ENCODE data around the gene ROCK2.

Gene ROCK2

GRCh38 chr2:11296401-11296800 is 48.0 kb downstream of the ROCK2 start:
- TF ChIP-seq, protein P1, sequence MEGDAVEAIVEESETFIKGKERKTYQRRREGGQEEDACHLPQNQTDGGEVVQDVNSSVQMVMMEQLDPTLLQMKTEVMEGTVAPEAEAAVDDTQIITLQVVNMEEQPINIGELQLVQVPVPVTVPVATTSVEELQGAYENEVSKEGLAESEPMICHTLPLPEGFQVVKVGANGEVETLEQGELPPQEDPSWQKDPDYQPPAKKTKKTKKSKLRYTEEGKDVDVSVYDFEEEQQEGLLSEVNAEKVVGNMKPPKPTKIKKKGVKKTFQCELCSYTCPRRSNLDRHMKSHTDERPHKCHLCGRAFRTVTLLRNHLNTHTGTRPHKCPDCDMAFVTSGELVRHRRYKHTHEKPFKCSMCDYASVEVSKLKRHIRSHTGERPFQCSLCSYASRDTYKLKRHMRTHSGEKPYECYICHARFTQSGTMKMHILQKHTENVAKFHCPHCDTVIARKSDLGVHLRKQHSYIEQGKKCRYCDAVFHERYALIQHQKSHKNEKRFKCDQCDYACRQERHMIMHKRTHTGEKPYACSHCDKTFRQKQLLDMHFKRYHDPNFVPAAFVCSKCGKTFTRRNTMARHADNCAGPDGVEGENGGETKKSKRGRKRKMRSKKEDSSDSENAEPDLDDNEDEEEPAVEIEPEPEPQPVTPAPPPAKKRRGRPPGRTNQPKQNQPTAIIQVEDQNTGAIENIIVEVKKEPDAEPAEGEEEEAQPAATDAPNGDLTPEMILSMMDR (IDR thresholded peaks at IDR 0.05; ENCODE audit: borderline replicate concordance, control extremely low read depth, extremely low read depth, insufficient read depth, missing control alignments): no peak
- in situ Hi-C loops (cut with MboI; ENCODE audit: low sequenced_read_pairs, unreplicated experiment): no loop called here
- DNase-seq (ENCODE audit: low spot score): no peak

- in situ Hi-C loops (cut with MboI; ENCODE audit: low sequenced_read_pairs, unreplicated experiment): no loop called here
- TF ChIP-seq, protein P1 (IDR thresholded peaks at IDR 0.05; ENCODE audit: borderline replicate concordance, control extremely low read depth, extremely low read depth, insufficient read depth, missing control alignments): no peak
- DNase-seq (ENCODE audit: low spot score): no peak
These were observed 51.8 kb downstream of the ROCK2 start for GRCh38 chr2:11292464-11293255.

GRCh38 chr2:11290713-11291112 is 53.7 kb downstream of the ROCK2 start:
- TF ChIP-seq, protein P1 (IDR thresholded peaks at IDR 0.05; ENCODE audit: borderline replicate concordance, control extremely low read depth, extremely low read depth, insufficient read depth, missing control alignments): no peak
- in situ Hi-C loops (cut with MboI; ENCODE audit: low sequenced_read_pairs, unreplicated experiment): no loop called here
- DNase-seq (ENCODE audit: low spot score): no peak

- in situ Hi-C loops (cut with MboI; ENCODE audit: low sequenced_read_pairs, unreplicated experiment): no loop called here
- TF ChIP-seq, protein P1 (IDR thresholded peaks at IDR 0.05; ENCODE audit: borderline replicate concordance, control extremely low read depth, extremely low read depth, insufficient read depth, missing control alignments): no peak
- DNase-seq (ENCODE audit: low spot score): no peak
These were observed 54.2 kb downstream of the ROCK2 start for GRCh38 chr2:11290211-11290610.

GRCh38 chr2:11288431-11288830 is 56.0 kb downstream of the ROCK2 start:
- in situ Hi-C loops (cut with MboI; ENCODE audit: low sequenced_read_pairs, unreplicated experiment): no loop called here
- no peak for DNase-seq (ENCODE audit: low spot score)
- TF ChIP-seq, protein P1 (IDR thresholded peaks at IDR 0.05; ENCODE audit: borderline replicate concordance, control extremely low read depth, extremely low read depth, insufficient read depth, missing control alignments): no peak

DNA sequence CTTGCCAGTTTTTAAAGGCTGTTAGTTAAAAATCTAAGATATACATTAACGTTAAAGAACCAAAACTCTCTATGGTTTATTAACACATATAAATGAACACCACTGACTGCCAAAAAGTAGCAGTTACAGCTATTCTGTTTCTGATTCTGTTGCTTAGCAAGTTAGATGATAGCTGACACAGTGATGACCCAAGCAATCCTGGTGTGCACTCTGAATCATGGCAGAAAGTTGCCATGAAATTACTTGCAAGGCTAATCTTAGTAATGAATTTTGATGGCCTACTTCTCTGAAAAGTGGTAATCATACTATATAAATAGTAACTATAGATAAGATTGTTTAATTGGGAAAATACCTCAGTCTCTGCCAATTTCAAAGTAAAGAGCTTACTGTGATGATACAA is 57.7 kb downstream of the ROCK2 start:
- DNase-seq (ENCODE audit: low spot score): no peak
- in situ Hi-C loops (cut with MboI; ENCODE audit: low sequenced_read_pairs, unreplicated experiment): no loop called here
- TF ChIP-seq, protein P1 (IDR thresholded peaks at IDR 0.05; ENCODE audit: borderline replicate concordance, control extremely low read depth, extremely low read depth, insufficient read depth, missing control alignments): no peak

Data from GM13976 (cell line).